HG03045 (cell line): ENCODE results near the gene NSUN3.
"Not testable (repeated sequence)": the region's sequence is repeated elsewhere in the genome, so short reads cannot be mapped to it uniquely, and the experiment has no call there.

Source experiments
- ATAC-seq: cut with Tn5 transposase; IDR thresholded peaks from one replicate; pipeline ENCODE4 v1.9.1; 2021; ENCODE audit warnings: mild to moderate bottlenecking, moderate library complexity; ENCODE audit not compliant: unreplicated experiment

The NSUN3 gene

DNA sequence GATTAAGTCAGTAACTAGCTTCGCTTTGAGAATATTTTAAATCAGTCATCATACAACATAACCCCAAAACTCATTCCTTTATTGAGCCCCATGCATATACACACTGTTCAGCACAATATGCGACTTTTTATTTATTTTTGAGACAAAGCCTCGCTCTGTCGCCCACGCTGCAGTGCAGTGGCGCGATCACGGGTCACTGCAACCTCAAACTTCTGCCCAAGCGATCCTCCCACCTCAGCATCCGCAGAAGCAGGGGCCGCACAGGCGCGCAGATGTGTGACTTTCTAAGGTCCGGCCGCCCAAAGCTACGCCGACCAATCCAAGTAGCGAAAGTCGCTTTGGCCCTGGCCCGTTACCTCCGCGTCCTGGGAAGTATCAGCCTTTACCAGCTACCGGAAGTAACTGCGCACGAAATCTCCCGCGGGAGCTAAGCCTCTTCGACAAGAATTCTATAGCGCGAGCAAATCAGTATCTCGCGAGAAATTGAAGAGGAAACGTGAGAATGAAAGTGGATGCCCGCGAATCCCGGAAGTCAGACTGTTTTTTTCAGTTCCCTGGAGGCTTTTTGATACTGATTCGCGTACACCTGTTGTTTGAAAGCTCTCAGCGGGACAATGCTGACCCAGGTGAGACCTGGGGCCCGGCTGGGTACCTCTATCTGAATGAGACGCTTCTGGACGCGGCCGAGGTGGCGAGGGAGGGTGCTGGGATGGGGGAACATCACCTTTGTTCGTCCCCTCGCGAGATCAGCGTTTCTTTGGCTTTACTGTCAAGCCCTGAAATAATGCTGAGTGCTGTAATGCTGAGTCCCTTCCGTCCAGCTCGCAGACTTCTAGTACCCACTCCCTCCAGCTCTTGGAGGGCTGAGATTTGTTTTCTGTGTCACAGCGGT, at the start of gene NSUN3, which contains the start of gene DHFR2:
Gene NSUN3, plus strand, starts transcription at position 549 of the 892 bp plus-strand sequence. Its CDS starts 66 bp downstream, at position 615.
Gene DHFR2, minus strand, starts transcription at position 404 of the 892 bp plus-strand sequence. CDS start 1,405 bp downstream, outside the sequence.
- peak; percentile 97 for ATAC-seq

DNA sequence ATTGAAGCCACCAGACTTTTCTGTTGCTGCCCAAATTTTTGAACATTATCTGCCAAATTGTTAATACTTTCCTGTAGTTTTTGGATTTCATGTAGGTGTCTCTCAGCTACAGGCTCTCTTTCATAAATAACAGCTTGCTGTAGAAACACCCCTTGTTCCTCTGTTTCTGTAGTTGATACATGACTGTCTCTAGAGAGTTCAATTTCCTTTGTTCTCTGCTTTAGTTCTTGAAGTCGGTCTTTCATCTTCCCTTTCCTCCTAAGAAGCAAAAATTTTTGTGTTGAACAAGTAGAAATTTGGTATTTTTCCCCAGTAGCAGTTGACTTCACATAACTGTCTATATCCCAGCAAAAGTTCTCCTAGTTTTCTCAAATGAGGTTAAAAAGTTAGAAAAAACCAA, 47.8 kb upstream of the NSUN3 start:
- no peak for ATAC-seq

DNA sequence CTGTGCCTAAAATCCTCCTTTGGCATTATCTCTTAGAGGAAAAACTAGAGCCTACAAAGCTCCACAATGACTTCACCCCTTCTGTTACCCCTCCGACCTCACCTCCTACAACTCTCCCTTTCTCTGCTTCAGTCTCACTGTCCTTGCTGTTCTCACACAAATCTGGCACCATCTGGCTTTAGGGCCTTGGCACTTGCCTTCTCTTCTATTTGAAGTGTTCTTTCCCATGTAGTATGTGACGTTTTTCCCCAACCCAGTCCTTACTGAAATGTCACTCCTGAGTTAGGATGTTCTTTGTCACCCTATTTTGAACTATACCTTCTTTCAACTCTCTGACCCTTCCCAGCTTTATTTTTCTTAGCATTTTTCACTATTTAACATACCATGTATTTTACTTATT, 43.2 kb upstream of the NSUN3 start:
- ATAC-seq, result no peak

DNA sequence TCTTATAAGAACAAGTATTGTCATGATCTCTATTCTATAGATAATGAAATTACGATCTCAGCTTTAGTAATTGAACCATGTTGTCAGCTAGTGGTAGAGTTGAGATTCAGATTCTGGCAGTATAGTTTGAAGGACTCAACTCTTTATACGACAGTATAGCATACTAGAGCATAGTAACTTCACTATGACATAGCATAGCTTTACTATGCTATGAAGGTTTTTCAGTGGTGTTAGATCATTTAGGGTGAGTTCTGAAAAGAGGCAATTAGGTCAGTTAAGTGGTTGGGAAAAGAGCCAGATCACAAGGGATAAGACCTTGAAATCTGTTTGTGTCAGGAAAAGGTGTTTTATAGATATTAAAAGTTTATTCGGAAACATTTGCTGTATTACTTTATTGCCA, 42.6 kb upstream of the NSUN3 start:
- no peak for ATAC-seq

DNA sequence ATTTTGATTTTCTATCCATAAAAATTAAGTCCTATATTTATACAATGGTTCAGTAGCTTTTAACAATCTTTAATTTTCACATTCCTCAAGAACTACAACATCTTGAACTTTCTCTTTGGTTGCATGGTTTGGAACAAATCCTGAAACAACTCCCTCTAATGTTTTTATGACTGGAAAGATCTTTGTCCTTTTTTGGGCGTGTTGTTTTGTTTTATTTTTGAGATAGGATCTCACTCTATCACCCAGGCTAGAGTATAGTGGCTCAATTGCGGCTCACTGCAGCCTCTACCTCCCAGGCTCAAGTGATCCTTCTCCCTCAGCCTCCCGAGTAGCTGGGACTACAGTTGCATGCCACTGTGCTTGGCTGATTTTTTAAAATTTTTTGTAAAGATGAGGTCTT, 38.5 kb upstream of the NSUN3 start:
- no peak for ATAC-seq

DNA sequence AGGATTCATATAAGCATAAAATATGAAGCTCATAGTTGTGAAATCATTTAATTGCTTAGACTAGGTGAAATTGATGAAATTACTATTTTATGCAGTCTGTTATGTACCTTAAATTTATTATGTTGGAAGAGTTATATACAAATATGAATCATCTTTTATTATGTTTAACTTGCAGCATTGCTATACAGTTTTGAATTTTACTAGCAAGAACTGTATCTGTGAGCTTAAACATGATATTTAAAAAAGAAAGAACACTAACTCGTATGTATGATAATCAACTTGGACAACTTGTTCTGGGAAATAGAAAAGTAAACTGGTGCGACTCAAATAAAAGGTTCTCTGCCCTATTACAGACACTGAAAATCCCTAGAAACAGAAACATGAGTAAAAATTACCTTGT, 36.2 kb upstream of the NSUN3 start:
- ATAC-seq, result no peak

DNA sequence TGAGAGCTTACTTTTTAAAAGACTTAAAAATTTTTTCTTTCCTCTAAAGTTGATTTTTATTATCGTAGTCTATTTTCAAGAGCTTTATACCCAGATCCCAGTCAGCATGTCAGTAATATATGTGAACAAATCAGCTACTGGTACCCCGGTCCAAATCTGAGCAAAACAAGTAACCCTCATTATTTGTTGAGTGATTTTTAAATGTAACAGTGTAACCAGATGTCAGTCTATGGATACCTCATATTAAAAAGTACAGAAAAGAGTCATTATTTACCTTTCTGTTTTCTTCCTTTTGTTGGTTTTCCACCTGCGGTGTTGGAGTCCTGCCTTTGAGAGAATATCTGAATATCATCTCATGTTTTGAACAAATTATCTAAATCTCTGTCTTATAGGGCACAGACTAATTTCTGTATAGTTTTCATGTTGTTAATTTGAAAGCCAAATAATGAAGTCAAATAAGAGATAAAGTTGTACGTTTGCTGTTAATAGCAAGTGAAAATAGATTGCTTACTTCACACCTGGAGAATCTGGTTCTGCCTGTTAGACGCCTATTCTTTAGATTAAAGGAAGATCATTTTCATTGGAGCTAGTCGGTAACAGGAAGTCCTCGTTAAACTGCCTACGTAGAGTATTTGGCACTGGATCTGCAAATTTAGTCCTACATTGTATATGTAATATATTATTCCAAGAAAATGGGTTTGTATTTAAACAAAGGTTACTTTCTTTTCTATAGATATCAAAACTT, 34.6 kb upstream of the NSUN3 start, which contains the start of gene STX19:
Gene STX19, minus strand, starts transcription at position 505 of the 745 bp plus-strand sequence. CDS start 13,328 bp downstream, outside the sequence.
- no peak for ATAC-seq

DNA sequence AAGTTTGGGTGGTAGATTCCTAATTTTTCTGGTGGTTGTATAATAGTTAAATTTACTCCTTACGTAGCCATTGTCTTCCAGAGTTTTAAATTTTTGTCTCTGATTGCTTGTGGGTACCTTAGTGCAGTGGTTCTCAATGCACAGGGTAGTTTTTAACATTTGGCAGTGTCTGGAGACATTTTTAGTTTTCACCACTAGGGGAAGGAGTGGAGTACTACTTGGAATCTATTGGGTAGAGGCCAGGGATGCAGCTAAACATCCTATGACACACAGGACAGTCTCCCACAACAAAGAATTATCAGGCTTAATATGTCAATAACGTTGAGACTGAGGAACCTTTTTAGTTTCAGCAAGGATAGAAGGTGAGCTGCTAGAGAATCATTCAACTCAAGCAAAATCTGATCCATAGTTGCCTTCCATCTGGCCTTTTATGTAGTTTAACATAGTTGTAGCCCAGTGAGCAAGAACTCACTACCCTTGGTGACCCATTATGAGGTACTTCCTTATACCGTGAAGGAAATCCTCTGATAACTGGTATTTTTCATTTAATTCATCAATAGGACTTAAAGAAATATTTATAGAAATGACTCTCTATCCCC, 25.9 kb upstream of the NSUN3 start:
- no peak for ATAC-seq

DNA sequence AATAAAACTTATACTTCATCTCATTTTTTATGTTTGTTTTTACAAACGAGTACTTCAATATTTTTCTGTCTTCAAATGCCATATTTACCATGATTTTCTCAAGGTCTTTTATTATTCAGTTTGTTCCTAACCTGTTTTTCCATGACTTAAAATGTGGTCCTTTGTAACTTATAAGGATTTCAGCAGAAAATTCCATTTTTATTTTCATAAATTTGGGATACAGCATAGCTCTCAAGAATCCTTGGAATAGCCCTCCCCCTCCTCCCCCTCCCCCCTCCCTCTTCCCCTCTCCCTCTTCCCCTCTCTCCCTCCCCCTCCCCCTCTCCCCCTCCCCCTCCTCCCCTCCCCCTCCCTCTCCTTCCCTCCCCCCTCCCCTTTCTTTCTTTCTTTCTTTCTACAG, 19.6 kb upstream of the NSUN3 start:
- no peak for ATAC-seq

DNA sequence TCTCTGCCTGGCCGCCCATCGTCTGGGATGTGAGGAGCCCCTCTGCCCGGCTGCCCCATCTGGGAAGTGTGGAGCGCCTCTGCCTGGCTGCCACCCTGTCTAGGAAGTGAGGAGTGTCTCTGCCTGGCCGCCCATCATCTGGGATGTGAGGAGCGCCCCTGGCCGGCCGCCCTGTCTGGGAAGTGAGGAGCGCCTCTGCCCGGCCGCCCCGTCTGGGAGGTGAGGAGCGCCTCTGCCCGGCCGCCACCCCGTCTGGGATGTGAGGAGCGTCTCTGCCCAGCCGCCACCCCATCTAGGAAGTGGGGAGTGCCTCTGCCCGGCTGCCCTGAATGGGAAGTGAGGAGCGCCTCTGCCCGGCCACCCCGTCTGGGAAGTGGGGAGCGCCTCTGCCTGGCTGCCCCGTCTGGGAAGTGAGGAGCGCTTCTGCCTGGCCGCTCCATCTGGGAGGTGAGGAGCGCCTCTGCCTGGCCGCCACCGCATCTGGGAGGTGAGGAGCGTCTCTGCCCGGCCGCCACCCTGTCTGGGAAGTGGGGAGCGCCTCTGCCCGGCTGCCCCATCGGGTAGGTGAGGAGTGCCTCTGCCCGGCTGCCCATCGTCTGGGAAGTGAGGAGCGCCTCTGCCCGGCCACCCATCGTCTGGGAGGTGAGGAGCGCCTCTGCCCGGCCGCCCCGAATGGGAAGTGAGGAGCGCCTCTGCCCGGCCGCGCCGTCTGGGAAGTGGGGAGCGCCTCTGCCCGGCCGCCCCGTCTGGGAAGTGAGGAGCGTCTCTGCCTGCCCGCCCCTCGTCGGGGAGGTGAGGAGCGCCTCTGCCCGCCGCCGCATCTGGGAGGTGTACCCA, 18.5 kb upstream of the NSUN3 start:
- ATAC-seq, result not testable (repeated sequence)

DNA sequence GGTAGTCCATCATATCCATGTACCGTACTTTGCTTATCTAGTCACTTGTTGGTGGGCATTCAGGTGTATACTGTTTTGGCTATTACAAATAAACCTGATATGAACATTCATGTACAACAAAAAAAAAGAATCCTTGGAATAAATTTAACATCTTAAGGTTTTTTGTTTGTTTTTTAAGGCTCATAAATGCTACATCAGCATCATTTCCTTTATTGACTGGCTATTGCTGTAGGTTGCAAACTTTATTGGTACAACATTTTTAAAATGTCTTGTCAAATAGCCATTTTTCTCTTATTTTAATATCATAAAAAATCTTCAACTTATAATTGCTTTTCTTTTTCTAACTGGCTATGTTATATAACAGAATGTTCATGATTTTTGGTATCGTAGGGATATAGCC, 16.3 kb upstream of the NSUN3 start:
- ATAC-seq, result no peak

DNA sequence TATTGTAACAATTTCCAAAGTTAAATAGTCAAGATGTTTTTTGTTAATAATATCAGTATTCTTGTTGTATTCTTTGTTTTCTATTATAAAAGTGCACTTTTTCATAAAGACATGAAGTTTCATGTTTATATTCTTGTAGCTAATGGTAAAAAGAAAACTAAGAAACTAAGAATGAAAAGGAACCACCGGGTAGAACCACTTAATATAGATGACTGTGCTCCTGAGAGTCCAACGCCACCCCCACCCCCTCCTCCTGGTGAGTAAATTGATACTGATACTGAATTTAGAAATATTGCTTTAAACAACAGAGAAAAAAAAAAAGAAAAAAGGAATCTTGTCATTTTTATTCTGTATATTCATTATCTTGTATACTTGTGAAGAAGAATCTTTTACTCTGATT, 13.6 kb upstream of the NSUN3 start:
- no peak for ATAC-seq

DNA sequence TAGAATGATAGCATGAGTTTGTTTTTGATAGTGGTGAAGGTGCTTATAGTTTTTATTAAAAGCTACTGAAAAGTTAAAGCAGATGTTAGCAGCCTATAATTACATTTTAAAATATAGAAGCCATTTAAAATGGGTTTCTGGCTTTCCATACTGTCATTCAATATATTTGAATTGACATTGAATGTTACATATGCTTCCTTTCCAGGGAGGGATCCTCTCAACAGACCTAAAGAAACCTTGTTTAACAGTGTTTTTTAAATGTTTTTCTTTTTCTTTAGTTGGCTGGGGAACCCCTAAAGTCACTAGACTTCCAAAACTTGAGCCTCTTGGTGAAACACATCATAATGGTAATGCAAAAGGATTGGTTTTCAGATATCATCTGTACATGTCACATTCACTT, 12.3 kb upstream of the NSUN3 start:
- no peak for ATAC-seq

DNA sequence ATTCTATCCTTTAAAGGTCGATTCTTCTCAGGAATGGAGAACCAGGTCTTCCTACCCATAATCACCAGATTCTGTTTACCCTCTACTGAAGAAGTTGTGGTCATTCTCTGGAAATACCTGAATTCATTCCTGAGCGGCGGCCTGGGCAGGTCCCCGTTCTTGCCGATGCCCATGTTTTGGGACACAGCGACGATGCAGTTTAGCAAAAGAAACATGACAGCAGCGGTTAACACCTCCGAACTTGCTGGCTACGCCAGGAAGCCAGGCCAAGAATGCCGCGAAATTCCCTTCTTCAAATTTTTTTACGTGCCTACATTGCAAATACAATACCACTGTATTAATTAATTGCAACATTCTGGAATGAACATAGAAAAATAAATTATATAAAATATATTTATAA, 1.6 kb upstream of the NSUN3 start:
- ATAC-seq, result no peak

DNA sequence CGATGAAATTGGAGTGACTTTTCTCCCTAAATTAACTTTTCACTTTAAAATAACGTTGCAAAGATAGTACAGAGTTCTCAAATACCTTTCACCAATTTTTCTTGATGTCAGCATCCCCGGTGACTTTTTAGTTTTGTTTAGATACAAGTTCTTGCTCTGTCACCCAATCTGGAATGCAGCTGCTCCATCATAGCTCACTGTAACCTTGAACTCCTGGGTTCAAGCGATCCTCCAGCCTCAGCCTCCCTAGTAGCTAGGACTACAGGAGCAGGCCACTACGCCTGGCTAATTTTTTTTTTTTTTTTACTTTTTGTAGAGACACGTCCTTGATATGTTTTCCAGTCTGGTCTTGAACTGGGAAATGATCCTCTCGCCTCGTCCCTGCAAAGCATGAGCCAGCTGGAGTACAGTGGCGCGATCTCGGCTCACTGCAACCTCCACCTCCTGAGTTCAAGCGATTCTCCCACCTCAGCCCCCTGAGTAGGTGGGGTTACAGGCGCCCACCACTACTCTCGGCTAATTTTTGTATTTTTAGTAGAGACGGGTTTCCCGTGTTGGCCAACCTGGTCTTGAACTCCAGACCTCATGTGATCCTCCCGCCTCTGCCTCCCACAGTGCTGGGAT, 747 bp downstream of the NSUN3 start:
- no peak for ATAC-seq

DNA sequence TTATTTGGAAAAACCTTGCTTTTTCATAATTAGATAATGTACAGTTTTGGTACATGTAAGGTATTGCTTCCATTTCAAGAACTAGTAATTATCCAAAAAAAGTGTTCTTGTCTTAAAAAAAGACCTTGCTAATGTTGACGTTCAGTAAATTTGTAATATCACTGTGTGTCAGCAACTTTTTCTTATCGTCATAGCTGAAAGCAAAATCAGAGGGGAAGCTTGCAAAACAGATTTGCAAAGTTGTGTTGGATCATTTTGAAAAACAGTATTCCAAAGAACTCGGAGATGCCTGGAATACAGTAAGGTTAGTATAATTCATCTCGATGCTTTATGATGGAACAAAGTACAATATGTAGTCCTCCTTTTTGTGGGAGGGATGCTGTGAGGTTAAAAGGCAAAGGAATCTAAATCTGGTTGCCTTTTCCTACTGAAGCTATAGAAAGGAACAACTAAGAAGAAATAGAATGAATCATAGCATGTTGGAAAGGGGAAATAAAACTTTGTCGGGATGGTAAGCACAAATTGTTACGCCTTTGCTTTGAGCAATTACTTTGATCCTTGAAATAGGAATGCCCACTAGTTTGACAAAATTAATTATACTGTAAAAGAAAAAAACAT, 1.5 kb downstream of the NSUN3 start:
- no peak for ATAC-seq

DNA sequence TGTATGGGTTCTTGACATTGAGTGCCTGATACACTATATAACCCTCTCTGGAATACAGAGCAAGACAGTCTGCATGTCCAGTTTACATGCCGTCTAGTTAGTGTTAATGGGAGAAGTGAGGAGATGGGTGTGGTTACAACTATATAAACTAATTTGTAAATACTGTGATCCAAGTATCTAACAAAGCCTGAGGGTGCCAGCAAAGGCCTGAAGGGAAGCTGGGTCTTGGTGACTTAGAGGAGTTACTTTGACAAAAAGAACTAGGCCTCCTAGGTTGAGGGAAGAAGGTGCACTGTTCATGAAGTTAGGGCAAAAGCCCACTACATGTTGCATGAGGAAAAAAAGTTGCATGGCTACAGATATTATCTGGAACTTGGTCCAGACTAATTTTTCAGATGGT, 2.3 kb downstream of the NSUN3 start:
- ATAC-seq, result no peak

DNA sequence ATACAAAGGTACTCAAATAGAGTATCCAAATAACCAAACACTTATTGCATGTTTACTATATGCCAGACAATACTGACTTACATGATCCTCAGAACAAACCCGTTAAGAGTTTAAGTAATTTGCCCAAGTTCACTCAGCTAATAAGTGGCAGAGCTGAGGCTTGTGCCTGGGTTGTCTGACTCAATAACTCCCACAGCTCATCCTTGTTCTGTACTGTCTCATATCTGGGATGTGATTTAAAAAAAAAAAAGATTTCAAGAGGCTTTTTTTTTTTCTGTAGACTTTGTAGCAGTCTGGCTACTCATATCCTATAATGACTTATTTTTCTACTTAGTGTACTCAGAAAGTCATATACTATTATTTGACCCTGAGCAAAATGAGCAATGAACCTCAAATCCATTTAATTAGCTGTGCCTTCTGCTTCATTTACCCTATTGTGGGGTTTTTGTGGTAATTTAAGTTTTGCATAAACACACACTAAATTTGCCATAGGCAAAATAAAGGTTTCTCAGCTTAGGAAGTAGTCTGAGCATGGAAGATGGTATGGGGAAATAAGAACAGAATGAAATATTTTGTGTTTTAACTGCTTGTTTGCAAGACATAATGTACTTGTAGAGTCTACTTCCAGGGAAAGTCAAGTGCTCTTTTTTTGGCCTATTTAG, 3.1 kb downstream of the NSUN3 start:
- ATAC-seq, result no peak
